IMR-90 (cell line): Measurements from ENCODE around the gene B9D1. TPM values are rescaled to one million over a fixed set of nuclear protein-coding genes. Genes with fewer than 3 reads are reported as not detected.

ENCODE experiments used
- ATAC-seq: fragments of 200-7000 bp; cut with Tn5 transposase; 2 replicates; pipeline ENCODE4 v1.9.1; 2020; ENCODE audit warnings: low read depth, mild to moderate bottlenecking, moderate library complexity
- BruUV-seq: library from RNA; stranded (reverse); fragments of 400-500 nt; replicated peaks from 2 replicates; lab custom pipeline; 2021; lab: Mats Ljungman, UMichigan
- CTCF ChIA-PET: fragments of 300-600 bp; formaldehyde crosslinking; extraction: SDS; loops from one replicate; lab custom pipeline; 2021; ENCODE audit warnings: antibody characterized with exemption; lab: Yijun Ruan, JAX
- POLR2A ChIA-PET: fragments of 300-600 bp; sonication (Branson Sonifier 250); formaldehyde crosslinking; loops from one replicate; lab custom pipeline; 2022; ENCODE audit warnings: antibody characterized with exemption; ENCODE audit not compliant: unreplicated experiment; lab: Charles Lee
- DNase-seq: peaks from one replicate; pipeline ENCODE4 v3.0.0; 2013
- H2AFZ ChIP-seq: replicated peaks from 2 replicates; pipeline ENCODE3; 2013; ENCODE audit warnings: low read length, mild to moderate bottlenecking; ENCODE audit not compliant: poor library complexity
- H2AK5ac ChIP-seq: 2 replicates; pipeline ENCODE4 v1.6.1; 2013; ENCODE audit warnings: low read depth, low read length, inconsistent platforms
- H2AK9ac ChIP-seq: replicated peaks from 2 replicates; pipeline ENCODE3; 2013; ENCODE audit warnings: mild to moderate bottlenecking, low read depth, low read length, moderate library complexity; ENCODE audit not compliant: poor library complexity
- H2BK120ac ChIP-seq: 2 replicates; pipeline ENCODE4 v1.6.1; 2013; ENCODE audit warnings: low read depth, low read length, inconsistent platforms
- H2BK15ac ChIP-seq: 3 replicates; pipeline ENCODE4 v1.6.1; 2013; ENCODE audit warnings: low read depth, low read length, inconsistent platforms
- H2BK20ac ChIP-seq: 2 replicates; pipeline ENCODE4 v1.6.1; 2013; ENCODE audit warnings: low read depth, mild to moderate bottlenecking, inconsistent platforms, low read length, moderate library complexity
- H2BK5ac ChIP-seq: 2 replicates; pipeline ENCODE4 v1.6.1; 2013; ENCODE audit warnings: mild to moderate bottlenecking, low read depth, low read length, inconsistent platforms; ENCODE audit not compliant: poor library complexity, severe bottlenecking
- H3K14ac ChIP-seq: replicated peaks from 2 replicates; pipeline ENCODE4 v1.6.1; 2013; ENCODE audit warnings: low read depth, low read length, inconsistent platforms
- H3K18ac ChIP-seq: 2 replicates; pipeline ENCODE4 v1.6.1; 2013; ENCODE audit warnings: low read depth, low read length, control low read depth
- H3K23ac ChIP-seq: 2 replicates; pipeline ENCODE4 v1.6.1; 2013; ENCODE audit warnings: low read depth, low read length, inconsistent platforms
- H3K27ac ChIP-seq: 2 replicates; pipeline ENCODE4 v1.5.1; 2013; ENCODE audit warnings: mild to moderate bottlenecking, control low read depth, low read length; ENCODE audit not compliant: insufficient read depth
- H3K27me3 ChIP-seq: 2 replicates; pipeline ENCODE4 v1.6.1; 2013; ENCODE audit warnings: low read length; ENCODE audit not compliant: control insufficient read depth, insufficient read depth
- H3K36me3 ChIP-seq: 2 replicates; pipeline ENCODE4 v1.6.1; 2013; ENCODE audit warnings: low read length, mixed read lengths; ENCODE audit not compliant: control insufficient read depth, insufficient read depth
- H3K4ac ChIP-seq: 2 replicates; pipeline ENCODE4 v1.6.1; 2013; ENCODE audit warnings: low read depth, low read length, inconsistent platforms
- H3K4me1 ChIP-seq: 2 replicates; pipeline ENCODE4 v1.6.1; 2013; ENCODE audit warnings: low read length, mixed read lengths; ENCODE audit not compliant: control insufficient read depth, insufficient read depth
- H3K4me2 ChIP-seq: 2 replicates; pipeline ENCODE4 v1.6.1; 2013; ENCODE audit warnings: low read depth, mild to moderate bottlenecking, control low read depth, low read length, moderate library complexity
- H3K4me3 ChIP-seq: 2 replicates; pipeline ENCODE4 v1.5.1; 2013; ENCODE audit warnings: low read depth, mild to moderate bottlenecking, control low read depth, low read length, moderate library complexity; ENCODE audit not compliant: insufficient read depth
- H3K56ac ChIP-seq: 2 replicates; pipeline ENCODE4 v1.6.1; 2013; ENCODE audit warnings: low read length, inconsistent platforms; ENCODE audit not compliant: insufficient read depth; ENCODE audit errors: extremely low read depth
- H3K79me1 ChIP-seq, 2 experiments: 2 replicates each; pipeline ENCODE4 v1.6.1; 2013; ENCODE audit warnings: low read length in 2 of 2, inconsistent platforms in 1 of 2, low read depth in 1 of 2
- H3K9ac ChIP-seq: 2 replicates; pipeline ENCODE4 v1.6.1; 2013; ENCODE audit warnings: low read depth, low read length, control low read depth
- H3K9me1 ChIP-seq: 2 replicates; pipeline ENCODE4 v1.6.1; 2013; ENCODE audit warnings: low read length, inconsistent platforms; ENCODE audit not compliant: insufficient read depth
- H3K9me3 ChIP-seq: 2 replicates; pipeline ENCODE4 v1.6.1; 2013; ENCODE audit warnings: low read length; ENCODE audit not compliant: control insufficient read depth, insufficient read depth
- H4K20me1 ChIP-seq: 2 replicates; pipeline ENCODE4 v1.6.1; 2013; ENCODE audit warnings: low read length, inconsistent platforms; ENCODE audit not compliant: insufficient read depth
- H4K5ac ChIP-seq: 2 replicates; pipeline ENCODE4 v1.6.1; 2013; ENCODE audit warnings: mild to moderate bottlenecking, low read depth, low read length, control low read depth
- H4K8ac ChIP-seq, 2 experiments: 2 replicates each; pipeline ENCODE4 v1.6.1; 2013; ENCODE audit warnings: low read depth in 2 of 2, low read length in 2 of 2, control low read depth in 1 of 2, inconsistent platforms in 1 of 2
- H4K91ac ChIP-seq: 2 replicates; pipeline ENCODE4 v1.6.1; 2013; ENCODE audit warnings: low read depth, low read length, inconsistent platforms; ENCODE audit not compliant: insufficient read depth
- BHLHE40 ChIP-seq: fragments of 150-350 bp; IDR thresholded peaks from 2 replicates; pipeline ENCODE4 v1.6.1; 2016; ENCODE audit warnings: mild to moderate bottlenecking, low read depth, low read length
- CEBPB ChIP-seq: IDR thresholded peaks from 2 replicates; pipeline ENCODE4 v1.6.1; 2012; ENCODE audit warnings: low read depth, low read length, improper control_type of control experiment
- CHD1 ChIP-seq: IDR thresholded peaks from 2 replicates; pipeline ENCODE4 v1.6.1; 2012; ENCODE audit warnings: low read depth, low read length, improper control_type of control experiment
- FOS ChIP-seq: fragments of 150-350 bp; IDR thresholded peaks from 2 replicates; pipeline ENCODE4 v1.6.1; 2016; ENCODE audit warnings: low read depth, low read length
- MAFK ChIP-seq: IDR thresholded peaks from 2 replicates; pipeline ENCODE4 v1.6.1; 2012; ENCODE audit warnings: low read depth, low read length, improper control_type of control experiment
- MAZ ChIP-seq: IDR thresholded peaks from 2 replicates; pipeline ENCODE4 v1.6.1; 2012; ENCODE audit warnings: low read depth, mild to moderate bottlenecking, low read length, improper control_type of control experiment, moderate library complexity, borderline replicate concordance
- MXI1 ChIP-seq: IDR thresholded peaks from 2 replicates; pipeline ENCODE4 v1.6.1; 2012; ENCODE audit warnings: low read depth, mild to moderate bottlenecking, low read length, moderate library complexity, borderline replicate concordance
- NFE2L2 ChIP-seq: fragments of 150-350 bp; IDR thresholded peaks from 2 replicates; pipeline ENCODE4 v1.6.1; 2016; ENCODE audit warnings: low read depth, mild to moderate bottlenecking, low read length
- POLR2A ChIP-seq: IDR thresholded peaks from 2 replicates; pipeline ENCODE4 v1.6.1; 2012; ENCODE audit warnings: mild to moderate bottlenecking, low read depth, low read length
- RCOR1 ChIP-seq: IDR thresholded peaks from 2 replicates; pipeline ENCODE4 v1.6.1; 2012; ENCODE audit warnings: mild to moderate bottlenecking, low read length, improper control_type of control experiment; ENCODE audit not compliant: insufficient replicate concordance
- RFX5 ChIP-seq: IDR thresholded peaks from 2 replicates; pipeline ENCODE4 v1.8.0; 2012; ENCODE audit warnings: low read depth, mild to moderate bottlenecking, low read length, moderate library complexity
- SMC3 ChIP-seq: fragments of 150-350 bp; IDR thresholded peaks from 2 replicates; pipeline ENCODE4 v1.6.1; 2016; ENCODE audit warnings: low read depth, mild to moderate bottlenecking, antibody characterized with exemption, low read length, moderate library complexity
- USF2 ChIP-seq: fragments of 150-350 bp; IDR thresholded peaks from 2 replicates; pipeline ENCODE4 v1.6.1; 2017; ENCODE audit warnings: mild to moderate bottlenecking, antibody characterized with exemption, low read length, low read depth
- WGBS, 2 experiments: methylation state at CpG; one replicate each; pipeline versions ENCODE4 v1.1.5 to v1.1.7; 2013; ENCODE audit warnings: missing lambda C conversion rate in 2 of 2; ENCODE audit not compliant: insufficient read length in 1 of 2; ENCODE audit errors: extremely low coverage in 2 of 2; 5-methylcytosine and 5-hydroxymethylcytosine counted together
- dilution Hi-C: fragments of 300-500 bp; cut with HindIII; formaldehyde crosslinking; loops from one replicate; pipeline ENCODE4 v1.14.3; 2018; ENCODE audit warnings: low sequenced_read_pairs; ENCODE audit not compliant: unreplicated experiment
- in situ Hi-C: fragments of 300-500 bp; cut with MboI; formaldehyde crosslinking; loops from 3 replicates; pipeline ENCODE4 v1.14.3; 2019; ENCODE audit warnings: low sequenced_read_pairs, inconsistent platforms, mixed read lengths
- intact Hi-C: fragments of 100-400 bp; cut with micrococcal nuclease; formaldehyde crosslinking; loops from 2 replicates; pipeline ENCODE4 v1.10.0; 2022
- polyA plus RNA-seq, 3 experiments: library from polyadenylated mRNA; depleted of rRNA; stranded (reverse); fragments of >200 nt; gene quantifications; 2 replicates each; pipeline ENCODE4 v1.2.3, GENCODE V29; 2012; ENCODE audit warnings: low replicate concordance in 1 of 3
- total RNA-seq: library from RNA; depleted of rRNA; stranded (reverse); fragments of >200 nt; gene quantifications from 2 replicates; pipeline ENCODE4 v1.2.3, GENCODE V29; 2012
- TF ChIP-seq, protein P1 (sequence below): fragments of 150-350 bp; IDR thresholded peaks from 2 replicates; pipeline ENCODE4 v1.6.1; 2016; ENCODE audit warnings: low read depth, mild to moderate bottlenecking, low read length, moderate library complexity, borderline replicate concordance
- TF ChIP-seq, protein P2 (sequence below): conservative IDR thresholded peaks from 2 replicates; pipeline ENCODE4 v1.5.1; 2012; ENCODE audit warnings: mild to moderate bottlenecking, low read depth, low read length, improper control_type of control experiment

Gene B9D1
- total and polyA plus RNA-seq, 2 of the 4 experiments (the other 2 are of a cell fraction) = 42.5 to 43.8 TPM

- 75% methylated on average over 1 of the region's 3 CpGs; no CpG with 5 or more reads in 1 of the 2 experiments for WGBS, 2 experiments
Observed at GRCh38 chr17:19399750-19400450, 37.4 kb upstream of the B9D1 start.

More at GRCh38 chr17:19399750-19400450, 37.4 kb upstream of the B9D1 start:
- H2BK15ac ChIP-seq = no peak overlapping the region
- H3K9me3 ChIP-seq = no peaks in the 10 kb centered on the region
- no peak for ATAC-seq
- H3K9me1 ChIP-seq = peaks cover 4% of the 10 kb centered on the region; the same call in 1 of the 2 replicates
- no peak overlapping the region for H2BK5ac ChIP-seq
- H2AK5ac ChIP-seq = no peak overlapping the region
- H4K20me1 ChIP-seq = no peaks in the 10 kb centered on the region
- no peak overlapping the region for H2BK20ac ChIP-seq
- H3K4me3 ChIP-seq = no peak overlapping the region
- POLR2A ChIA-PET = no interaction called here
- no peak overlapping the region for H4K8ac ChIP-seq
- in situ Hi-C loops = no loop called here
- intact Hi-C loops = no loop called here
- H2AFZ ChIP-seq = no peak overlapping the region
- no peak overlapping the region for H2AK9ac ChIP-seq
- H3K56ac ChIP-seq = no peak overlapping the region
- no peaks in the 10 kb centered on the region for H3K27me3 ChIP-seq
- DNase-seq = no peak
- no peak overlapping the region for H4K91ac ChIP-seq
- peaks cover 10% of the 10 kb centered on the region for H3K4me1 ChIP-seq
- no peak overlapping the region for H3K23ac ChIP-seq
- TF ChIP-seq, protein P1, sequence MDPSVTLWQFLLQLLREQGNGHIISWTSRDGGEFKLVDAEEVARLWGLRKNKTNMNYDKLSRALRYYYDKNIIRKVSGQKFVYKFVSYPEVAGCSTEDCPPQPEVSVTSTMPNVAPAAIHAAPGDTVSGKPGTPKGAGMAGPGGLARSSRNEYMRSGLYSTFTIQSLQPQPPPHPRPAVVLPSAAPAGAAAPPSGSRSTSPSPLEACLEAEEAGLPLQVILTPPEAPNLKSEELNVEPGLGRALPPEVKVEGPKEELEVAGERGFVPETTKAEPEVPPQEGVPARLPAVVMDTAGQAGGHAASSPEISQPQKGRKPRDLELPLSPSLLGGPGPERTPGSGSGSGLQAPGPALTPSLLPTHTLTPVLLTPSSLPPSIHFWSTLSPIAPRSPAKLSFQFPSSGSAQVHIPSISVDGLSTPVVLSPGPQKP = no peak
- TF ChIP-seq CHD1 (no peak), USF2 (no peak), MAFK (no peak), SMC3 (no peak), POLR2A (no peak), RFX5 (no peak), FOS (no peak), CEBPB (no peak), NFE2L2 (no peak), MAZ (no peak), BHLHE40 (no peak), MXI1 (no peak), RCOR1 (no peak)
- TF ChIP-seq, protein P2, sequence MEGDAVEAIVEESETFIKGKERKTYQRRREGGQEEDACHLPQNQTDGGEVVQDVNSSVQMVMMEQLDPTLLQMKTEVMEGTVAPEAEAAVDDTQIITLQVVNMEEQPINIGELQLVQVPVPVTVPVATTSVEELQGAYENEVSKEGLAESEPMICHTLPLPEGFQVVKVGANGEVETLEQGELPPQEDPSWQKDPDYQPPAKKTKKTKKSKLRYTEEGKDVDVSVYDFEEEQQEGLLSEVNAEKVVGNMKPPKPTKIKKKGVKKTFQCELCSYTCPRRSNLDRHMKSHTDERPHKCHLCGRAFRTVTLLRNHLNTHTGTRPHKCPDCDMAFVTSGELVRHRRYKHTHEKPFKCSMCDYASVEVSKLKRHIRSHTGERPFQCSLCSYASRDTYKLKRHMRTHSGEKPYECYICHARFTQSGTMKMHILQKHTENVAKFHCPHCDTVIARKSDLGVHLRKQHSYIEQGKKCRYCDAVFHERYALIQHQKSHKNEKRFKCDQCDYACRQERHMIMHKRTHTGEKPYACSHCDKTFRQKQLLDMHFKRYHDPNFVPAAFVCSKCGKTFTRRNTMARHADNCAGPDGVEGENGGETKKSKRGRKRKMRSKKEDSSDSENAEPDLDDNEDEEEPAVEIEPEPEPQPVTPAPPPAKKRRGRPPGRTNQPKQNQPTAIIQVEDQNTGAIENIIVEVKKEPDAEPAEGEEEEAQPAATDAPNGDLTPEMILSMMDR = no peak
- no peak overlapping the region for H4K5ac ChIP-seq
- no peak overlapping the region for H2BK120ac ChIP-seq
- H3K27ac ChIP-seq = no peak overlapping the region
- no TSS peak for BruUV-seq
- no peak overlapping the region for H3K4ac ChIP-seq
- H3K14ac ChIP-seq = no peak overlapping the region
- no peaks in the 10 kb centered on the region for H3K79me1 ChIP-seq
- no peak overlapping the region for H3K18ac ChIP-seq
- H3K4me2 ChIP-seq = no peak overlapping the region
- dilution Hi-C loops = no loop called here
- CTCF ChIA-PET = interaction anchor here (0.8 to 1.1 kb wide), 2 partner anchors 10 kb away, joined by 3 read pairs; no protein-coding TSS in a partner anchor
- no peaks in the 10 kb centered on the region for H3K36me3 ChIP-seq
- no peak overlapping the region for H3K9ac ChIP-seq
